Myocyte (in vitro differentiated cells): ENCODE data around the gene SLC13A5. TPM values are rescaled to one million over a fixed set of nuclear protein-coding genes. Genes with fewer than 3 reads are reported as not detected.
A peak's percentile ranks its signal among the peaks of the same experiment; 100 is the strongest.
"Not testable (repeated sequence)": the region's sequence is repeated elsewhere in the genome, so short reads cannot be mapped to it uniquely, and the experiment has no call there.

ENCODE experiments used
- DNase-seq: peaks from one replicate; pipeline ENCODE4 v3.0.0-alpha.2; 2012; ENCODE audit warnings: low read depth
- polyA plus RNA-seq: library from polyadenylated mRNA; unstranded; fragments of >200 nt; gene quantifications from one replicate; pipeline ENCODE4 v1.2.1, GENCODE V29; 2012; ENCODE audit warnings: missing spikeins
- total RNA-seq: library from RNA; depleted of rRNA; stranded (reverse); fragments of >200 nt; gene quantifications from 2 replicates; pipeline ENCODE4 v1.2.3, GENCODE V29; 2014

The SLC13A5 gene
- not detected in 2 replicates for total RNA-seq
- not detected for polyA plus RNA-seq

DNA sequence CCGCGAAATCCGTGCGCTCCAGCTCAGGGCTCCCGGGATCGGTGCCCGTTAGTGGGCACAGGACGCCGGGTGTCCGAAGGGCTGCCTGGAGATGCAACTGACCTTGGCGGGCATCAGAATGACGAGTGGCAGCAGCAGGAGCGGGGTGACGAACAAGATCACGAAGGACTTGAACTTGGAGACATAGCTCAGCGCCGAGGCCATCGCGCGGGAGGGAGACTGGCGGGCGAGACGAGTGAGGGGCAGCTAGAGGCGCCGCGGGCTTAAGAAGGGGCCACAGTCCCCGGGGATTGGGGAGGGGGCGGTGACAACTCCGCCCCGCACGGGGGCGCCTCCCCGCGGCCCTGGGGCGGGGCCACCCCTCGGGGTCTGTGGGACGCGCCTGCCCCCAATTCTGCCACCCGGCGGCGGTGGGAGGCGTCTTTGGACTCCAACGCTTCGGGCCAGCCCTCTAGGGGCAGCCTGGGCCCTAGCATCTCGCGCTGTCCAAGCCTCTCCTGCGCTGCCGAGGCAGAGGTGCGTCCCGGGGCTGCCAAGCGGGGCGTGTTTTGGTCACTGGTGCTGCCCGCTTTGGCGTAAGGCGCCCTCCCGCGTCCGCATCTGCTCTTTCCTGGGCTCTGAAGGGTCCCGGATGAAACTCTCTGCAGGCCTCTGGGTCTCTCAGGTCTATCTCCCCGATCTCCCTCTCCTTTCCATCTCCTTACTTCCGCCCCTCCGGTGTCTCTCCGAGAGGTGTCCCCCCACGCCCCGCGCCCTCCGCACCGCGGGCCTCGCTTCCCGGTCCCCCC is at the start of gene SLC13A5:
Gene SLC13A5 (minus strand): TSS at position 240 of the 788 bp plus-strand sequence. CDS start 36 bp downstream, at position 204.
- no peak for DNase-seq

DNA sequence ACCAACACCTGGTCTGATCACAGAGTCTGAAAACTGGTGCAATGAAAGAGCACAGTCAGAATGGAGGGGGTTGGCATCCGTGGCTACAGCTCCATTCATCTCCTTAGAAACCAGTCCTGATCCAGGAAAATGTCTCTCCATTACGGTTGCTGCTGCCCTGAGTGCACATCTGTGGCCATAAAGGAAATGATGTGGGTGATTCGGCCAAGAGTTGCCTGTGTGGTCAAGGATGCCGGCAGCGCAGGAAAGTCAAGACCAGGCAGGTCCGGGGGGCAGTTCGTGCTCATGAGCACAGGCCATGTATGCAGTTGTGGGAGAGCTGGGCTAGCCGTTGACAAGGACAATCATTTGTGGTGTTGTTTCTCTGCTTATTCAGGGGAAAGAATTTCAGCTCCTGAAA is 48.6 kb upstream of the SLC13A5 start:
- no peak for DNase-seq

DNA sequence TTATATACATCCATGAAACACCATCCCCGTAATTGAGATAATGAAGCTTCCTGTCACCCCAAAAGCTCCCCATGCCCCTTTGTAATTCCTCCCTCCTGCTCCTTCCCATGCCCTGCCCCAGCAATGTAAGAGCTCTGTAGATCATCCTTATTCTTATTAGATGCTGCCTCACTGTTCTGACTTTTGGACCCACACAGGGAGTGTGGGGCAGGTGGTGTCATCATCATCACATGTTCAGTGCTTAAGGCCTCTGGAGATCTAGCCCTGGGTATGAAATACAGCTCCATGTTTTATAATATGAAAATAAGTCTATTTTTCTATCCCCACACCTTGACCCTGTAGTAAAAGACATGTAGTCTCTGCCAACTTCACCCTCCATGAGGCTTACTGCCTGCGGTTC is 44.6 kb upstream of the SLC13A5 start:
- no peak for DNase-seq

DNA sequence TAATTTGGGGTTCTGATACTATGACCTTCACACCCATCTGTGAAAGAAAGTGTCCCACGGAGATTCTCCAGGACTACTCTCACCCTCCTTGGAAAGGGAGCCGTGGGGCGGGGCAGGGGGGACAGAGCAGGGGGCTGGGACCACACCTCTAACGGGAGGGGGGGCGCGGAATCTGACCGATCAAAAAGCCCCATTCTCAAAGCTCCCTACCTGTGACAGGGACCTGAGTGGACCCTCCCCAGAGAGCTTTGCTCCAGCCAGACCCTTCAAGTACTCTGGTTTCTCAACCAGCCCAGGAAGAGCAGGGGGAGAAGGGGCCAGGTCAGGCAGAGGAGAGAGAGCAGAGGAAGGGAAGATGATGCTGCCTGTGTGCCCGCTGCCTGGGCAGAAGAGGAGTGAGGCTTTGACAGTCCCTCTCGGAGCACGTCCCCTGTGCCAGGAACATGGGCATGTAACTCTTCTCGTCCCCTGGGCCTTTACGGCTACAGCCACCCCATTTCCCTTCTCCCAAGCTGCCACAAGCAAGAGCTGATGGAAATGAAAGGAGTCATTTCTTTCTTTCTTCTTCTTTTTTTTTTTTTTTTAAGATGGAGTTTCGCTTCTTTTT is 43.4 kb upstream of the SLC13A5 start:
- no peak for DNase-seq

DNA sequence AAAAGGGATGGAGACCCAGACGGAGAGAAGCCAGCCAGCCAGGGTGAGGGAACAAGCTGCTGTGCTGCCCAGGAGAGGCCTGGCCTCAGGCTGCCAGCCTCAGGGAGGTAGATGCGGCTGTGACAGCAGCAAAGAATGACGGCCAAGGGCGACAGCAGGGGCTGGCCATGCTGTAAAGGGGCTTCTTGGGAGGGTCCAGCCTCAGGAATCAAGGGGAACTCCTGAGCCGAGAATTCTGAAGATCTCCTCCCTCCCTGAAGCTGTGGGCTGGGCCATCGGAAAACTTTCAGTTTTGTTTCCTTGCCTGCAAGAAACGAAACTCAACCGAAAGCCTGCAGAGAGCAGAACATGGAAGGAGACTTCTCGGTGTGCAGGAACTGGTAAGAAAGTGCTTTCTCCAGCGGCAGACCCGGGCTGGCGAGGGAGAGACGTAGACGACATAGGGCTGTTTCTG is 42.6 kb upstream of the SLC13A5 start, which contains the start of gene XAF1:
Gene XAF1 (plus strand): TSS at position 316 of the 454 bp plus-strand sequence. CDS start 33 bp downstream, at position 349.
- DNase-seq: peak; percentile 30

DNA sequence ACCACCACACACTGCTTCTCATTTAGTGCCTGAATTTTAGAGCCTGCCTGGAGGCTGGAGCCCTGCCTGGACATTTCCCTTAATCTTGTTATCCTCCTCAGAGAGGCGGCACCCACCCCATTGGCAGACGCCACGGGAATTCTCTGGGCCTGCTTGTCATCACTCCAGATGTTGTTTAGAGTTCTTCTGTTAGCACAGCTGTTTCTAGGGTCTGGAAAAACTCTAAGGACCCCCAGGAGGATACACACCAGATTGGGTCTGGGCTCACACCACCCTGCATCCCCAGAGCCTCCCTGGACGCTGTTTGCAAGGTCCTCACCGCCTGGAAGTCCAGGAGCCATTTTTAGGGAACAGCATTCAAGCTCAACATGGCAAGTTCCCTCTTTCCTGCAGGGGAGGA is 42.1 kb upstream of the SLC13A5 start:
- DNase-seq: peak; percentile 26

DNA sequence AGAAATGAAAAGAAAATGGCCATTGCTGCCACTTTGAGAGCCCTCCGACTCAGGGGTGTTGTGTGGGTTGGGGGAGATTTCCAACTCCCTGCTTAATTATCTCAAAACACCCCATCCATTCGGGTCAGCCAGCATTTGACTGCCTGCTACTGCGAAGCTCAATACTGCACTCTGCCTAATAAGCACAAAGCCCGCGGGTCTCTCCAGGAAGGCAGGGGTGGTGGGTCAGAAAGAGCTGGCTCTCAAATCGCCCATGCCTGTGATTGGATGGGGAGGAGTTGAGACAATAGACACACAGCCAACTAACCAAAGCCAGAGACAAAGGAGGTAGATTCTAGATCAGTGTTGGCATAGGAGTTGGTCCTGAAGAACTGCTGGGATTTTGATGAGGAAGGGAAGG is 40.4 kb upstream of the SLC13A5 start:
- DNase-seq: no peak

DNA sequence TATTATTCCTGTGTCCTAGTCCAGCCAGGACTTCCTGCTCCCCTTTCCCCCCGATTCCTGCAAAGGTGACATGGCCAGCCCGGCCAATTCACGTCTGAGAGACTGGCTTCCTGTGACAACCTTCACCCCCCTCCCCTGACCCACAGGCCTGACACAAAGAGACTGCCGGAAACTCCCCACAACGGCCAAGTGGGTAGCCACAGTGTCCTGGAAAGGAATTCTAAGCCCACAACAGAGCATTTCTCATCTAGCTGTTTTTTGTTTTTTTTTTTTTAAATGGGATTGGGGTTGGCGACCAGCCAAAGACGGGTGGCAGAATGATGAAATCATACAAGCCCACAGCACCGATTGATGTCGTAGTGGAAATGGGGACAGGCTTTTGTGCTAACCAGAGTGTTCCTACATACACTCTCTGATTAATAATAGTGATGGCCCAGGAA is 39.9 kb upstream of the SLC13A5 start:
- DNase-seq: peak; percentile 90

DNA sequence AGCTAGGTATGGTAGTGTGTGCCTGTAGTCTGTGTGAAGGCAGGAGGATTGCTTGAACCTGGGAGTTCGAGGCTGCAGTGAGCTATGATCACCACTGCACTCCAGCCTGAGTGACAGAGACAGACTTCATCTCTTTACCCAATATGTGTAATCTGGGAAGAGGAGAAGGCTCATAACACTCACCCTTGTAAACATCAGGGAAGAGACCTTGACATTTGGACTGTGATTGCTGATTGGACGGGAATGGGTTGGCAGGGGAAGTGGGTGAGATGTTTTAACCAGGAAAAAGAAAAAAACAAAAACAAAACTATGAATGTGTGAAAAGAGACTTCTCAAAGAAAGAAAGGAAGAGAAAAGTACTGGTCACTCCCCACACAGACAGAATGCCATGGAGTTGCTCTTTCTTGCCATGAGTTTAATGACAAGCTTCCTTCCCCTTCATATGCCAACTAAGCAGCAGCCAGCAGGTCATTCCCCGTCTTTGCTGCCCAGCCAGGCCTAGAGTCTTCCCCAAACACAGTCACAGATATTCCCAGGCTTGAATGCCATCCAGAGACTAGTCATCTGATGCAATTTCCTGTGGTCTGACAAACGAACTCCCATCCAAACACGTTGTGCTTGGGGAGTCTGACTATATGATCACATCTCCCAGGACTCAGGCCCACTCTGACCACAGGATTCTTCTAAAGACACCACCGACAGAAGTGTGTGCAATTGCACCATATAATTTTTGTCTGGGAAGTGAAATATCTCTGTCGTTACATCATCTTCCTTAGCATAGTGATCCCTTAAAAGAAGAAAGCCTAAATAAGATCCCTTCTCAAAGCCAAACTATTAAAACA is 39.1 kb upstream of the SLC13A5 start:
- peak; percentile 95 for DNase-seq

DNA sequence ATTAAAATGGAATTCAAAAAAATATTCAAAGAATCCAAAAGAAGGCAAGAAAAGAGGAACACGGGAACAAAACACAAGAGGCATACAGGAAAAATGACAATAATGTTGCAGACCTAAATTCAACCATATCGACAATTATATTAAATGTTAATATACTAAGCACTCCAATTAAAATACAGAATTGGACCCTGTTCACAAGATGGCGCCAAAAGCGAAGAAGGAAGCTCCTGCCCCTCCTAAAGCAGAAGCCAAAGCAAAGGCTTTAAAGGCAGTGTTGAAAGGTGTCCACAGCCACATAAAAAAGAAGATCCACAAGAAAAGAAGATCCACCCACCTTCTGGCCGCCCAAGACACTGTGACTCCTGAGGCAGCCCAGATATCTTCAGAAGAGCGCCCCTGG is 36.4 kb upstream of the SLC13A5 start:
- DNase-seq: peak; percentile 3

DNA sequence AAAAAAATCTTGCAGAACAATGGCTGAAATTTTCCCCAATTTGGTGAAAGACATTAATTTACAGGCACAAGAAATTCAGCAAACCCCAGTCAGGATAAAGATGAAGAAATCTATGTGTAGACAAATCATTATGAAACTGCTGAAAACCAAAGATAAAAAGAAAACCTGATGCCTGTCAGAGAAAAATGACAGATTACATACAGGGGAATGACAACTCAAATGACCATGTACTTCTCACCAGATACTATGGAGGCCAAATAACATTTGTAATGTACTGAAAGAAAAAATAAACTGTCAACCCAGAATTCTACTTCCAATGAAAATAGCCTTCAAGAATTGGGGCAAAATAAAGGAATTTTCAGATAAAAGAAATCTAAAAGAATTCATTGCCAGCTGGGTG is 35.4 kb upstream of the SLC13A5 start:
- DNase-seq: no peak

DNA sequence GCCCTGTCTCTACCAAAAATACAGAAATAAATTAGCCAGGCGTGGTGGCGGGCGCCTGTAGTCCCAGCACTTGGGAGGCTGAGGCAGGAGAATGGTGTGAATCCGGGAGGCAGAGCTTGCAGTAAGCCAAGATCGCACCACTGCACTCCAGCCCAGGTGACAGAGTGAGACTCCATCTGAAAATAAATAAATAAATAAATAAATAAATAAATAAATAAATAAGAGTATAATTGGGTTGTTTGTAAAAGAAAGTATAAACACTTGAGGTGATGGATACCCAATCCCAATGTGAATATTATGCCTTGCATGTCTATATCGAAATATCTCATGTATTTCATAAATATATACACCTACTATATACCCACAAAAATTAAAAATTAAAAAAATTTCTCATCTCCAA is 33.5 kb upstream of the SLC13A5 start:
- not testable (repeated sequence) for DNase-seq

DNA sequence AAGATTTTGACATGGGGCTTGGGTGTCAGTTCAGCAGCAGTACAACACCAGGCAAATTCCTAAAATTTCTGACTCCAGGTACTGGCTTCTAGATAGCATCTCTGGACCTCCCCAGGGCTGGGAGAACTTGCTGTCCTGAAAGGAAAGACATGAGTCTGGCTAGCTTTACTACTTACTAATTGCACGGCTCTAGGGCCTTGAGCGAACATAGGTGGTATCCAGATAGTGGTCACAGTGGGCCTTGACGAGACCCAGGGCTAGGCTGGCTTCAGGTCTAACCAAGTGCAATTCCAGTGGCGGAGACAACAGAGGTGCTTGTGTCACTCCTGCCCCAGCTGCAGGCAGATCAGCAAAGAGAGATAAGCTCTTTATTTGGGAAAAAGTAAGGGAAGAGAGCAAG is 16.4 kb upstream of the SLC13A5 start:
- DNase-seq: no peak

DNA sequence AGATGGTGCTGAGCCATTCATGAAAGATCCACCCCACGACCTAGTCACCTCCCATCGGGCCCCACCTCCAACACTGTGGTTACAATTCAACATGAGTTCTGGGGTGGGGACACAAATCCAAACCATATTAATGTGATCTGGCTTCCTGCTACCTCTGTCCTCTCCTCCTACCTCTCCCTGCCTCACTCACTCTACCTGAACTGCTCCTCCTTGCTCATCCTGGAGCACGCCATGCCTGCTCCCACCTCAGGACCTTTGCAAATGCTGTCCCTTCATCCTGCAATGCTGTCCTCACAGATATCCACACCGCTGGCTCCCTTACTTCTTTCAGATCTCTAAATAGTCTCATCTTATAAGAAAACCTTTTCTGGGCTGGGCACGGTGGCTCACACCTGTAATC is 10.8 kb upstream of the SLC13A5 start:
- DNase-seq: no peak

DNA sequence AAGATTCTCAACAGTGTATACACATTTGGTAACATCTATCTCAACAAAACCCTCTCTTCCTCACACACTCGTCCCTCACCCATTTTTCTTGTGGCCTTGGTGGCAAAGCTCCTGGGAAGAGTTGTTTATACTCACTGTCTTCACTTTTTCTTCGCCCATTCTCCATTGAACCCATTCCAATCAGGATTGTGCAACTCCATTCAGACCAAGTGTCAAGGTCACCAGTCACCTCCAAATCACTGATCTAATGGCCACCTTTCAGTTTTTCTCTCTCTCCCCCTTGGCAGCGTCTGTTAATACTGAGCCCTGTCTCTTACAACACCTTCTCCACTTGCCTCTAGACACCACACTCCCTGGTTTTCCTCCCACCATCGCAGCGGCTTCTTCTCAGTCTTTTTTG is 8.6 kb upstream of the SLC13A5 start:
- DNase-seq: no peak

DNA sequence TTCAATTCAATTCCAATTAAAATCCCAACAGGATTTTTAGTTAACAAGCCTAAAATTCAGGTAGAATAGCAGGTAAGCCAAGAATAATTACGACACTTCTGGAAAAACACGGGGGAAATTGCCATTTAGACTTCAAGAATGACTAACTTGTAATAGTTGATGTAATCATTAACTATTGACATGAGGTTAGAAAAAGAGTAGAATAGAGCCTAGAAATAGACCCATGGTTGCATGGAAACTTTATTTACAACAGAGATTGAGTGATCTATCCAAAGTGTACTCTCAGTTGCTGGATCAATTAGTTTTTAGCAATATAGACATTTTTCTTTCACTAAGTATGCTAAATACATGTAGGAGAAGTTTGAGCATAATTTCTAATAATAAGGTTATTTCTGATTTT is 3.6 kb upstream of the SLC13A5 start:
- no peak for DNase-seq

DNA sequence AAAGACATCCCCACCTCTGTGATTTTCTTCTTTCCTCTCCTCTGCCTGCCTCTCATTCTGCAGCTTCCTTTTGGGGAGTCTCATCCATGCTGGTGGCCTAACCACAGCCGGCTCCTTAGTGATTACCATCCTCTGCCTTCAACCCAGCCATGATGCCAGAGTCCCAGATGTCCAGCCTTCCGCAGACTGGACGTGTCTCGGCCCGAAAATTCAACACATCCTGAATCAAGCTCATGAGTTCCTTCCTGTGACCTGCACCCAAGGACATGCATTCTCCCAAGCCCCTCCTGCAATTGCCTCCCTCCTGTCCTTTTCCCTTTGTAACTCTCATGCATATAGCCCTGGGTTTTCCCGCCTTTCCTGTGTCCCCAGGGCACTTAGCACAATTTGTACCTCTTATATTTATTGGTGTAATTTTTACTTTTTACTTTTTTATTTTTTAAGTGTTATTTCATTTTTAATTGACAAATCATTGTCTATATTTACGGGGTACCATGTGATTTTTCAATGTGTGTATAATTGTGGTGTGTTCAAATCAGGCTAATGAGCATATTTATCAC is 1.2 kb upstream of the SLC13A5 start:
- no peak for DNase-seq

DNA sequence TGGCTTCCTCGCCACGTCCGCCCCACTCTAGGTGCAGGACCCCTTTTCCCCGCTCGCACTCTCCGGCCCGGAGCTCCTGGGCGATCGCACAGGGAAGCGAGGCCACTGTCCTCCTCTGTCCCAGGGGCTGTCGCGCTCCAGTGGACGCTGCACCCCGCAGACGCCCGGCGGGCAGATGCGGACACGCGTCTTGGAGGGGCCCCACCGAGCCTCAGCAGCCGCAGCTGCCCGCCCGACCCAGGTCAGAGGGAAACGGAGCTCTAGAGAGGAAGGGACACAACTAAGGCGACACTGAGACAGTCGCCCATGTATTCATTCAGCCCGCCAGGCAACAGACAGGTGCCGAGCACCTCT is 726 bp upstream of the SLC13A5 start:
- no peak for DNase-seq

DNA sequence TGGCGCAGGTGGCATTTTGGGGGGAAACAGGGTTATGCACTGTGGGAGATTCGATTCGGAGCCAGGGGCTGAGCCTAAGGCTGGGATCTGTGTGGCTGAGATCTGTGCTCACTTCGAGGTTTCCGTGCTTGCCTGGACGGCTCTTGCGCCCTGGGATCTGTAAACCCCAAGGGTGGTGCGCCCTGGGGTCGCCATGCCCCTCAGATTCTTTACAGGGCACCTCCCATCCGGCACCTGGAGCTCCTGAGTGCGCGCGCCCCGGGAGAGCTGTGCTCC is 377 bp downstream of the SLC13A5 start:
- no peak for DNase-seq

DNA sequence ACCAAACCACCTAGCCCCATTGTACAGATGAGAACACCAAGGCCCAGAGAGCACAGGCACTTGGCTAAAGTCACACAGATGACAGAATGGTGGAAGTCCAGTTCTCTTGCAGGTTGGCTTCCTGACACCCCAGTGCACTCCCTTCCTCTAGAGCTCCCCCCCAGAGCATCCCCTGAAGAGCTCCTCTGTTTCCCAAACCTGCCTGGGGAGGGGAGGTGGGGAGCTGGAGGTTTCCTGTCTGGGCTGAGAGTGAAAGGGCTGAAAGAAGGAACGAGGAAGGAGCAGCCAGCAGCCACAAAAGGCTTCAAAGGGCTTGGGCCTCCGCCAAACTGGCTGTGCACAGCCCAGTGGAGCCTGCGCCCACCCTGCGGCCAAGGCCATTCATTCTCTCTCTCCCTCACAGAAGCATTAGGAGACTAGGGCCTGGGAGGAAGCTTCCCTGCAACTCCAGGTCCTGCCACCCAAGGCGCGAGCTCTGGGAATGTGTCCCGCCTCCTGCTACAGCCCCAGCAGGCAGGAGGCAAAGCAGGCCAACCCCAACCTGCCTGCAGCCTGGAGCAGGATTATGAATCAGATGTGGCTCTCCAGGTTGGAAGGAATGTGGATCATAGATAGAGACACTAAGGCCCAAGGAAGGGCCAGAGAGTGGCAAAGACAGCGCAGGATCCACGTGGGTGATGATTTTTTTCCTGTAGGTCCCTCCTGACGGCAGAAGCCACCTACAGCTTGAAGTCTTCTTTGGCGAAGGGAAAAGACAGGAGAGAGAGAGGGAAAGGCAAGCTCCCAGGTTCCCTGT is 913 bp downstream of the SLC13A5 start:
- no peak for DNase-seq

DNA sequence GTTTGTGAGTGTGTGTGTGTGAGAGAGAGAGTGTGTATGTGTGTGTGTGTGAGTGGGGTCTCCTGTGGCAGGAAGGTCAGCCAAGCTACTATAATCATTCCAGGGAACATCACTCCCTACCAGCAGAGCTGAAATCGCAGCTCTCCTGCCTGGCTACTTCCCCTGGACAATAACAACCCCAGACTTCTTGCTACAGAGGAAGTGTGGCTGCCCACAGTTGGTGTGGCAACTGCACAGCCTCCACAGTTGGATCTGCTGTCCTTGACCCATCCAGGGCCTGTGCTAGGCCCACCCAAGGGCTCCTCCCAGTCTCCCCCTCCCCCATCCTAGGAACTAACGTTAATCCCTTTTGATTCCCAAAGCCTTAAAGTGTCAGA is 1.5 kb downstream of the SLC13A5 start:
- DNase-seq: no peak
